Retinal pigment epithelial cell (primary cell): ENCODE measurements around the gene SCTR.

Source experiments
- DNase-seq: peaks from one replicate; pipeline ENCODE4 v3.0.0-alpha.2; 2010; ENCODE audit warnings: low read depth
- H3K4me3 ChIP-seq: 2 replicates; pipeline ENCODE4 v1.5.1; 2011; ENCODE audit warnings: mild to moderate bottlenecking, low read length, control low read depth, moderate library complexity
- TF ChIP-seq, protein P1 (sequence below): conservative IDR thresholded peaks from 2 replicates; pipeline ENCODE4 v1.5.1; 2011; ENCODE audit warnings: low read depth, low read length, control low read depth, inconsistent platforms

SCTR gene

GRCh38 chr2:119434664-119435063, 89.6 kb downstream of the SCTR start:
- TF ChIP-seq, protein P1, sequence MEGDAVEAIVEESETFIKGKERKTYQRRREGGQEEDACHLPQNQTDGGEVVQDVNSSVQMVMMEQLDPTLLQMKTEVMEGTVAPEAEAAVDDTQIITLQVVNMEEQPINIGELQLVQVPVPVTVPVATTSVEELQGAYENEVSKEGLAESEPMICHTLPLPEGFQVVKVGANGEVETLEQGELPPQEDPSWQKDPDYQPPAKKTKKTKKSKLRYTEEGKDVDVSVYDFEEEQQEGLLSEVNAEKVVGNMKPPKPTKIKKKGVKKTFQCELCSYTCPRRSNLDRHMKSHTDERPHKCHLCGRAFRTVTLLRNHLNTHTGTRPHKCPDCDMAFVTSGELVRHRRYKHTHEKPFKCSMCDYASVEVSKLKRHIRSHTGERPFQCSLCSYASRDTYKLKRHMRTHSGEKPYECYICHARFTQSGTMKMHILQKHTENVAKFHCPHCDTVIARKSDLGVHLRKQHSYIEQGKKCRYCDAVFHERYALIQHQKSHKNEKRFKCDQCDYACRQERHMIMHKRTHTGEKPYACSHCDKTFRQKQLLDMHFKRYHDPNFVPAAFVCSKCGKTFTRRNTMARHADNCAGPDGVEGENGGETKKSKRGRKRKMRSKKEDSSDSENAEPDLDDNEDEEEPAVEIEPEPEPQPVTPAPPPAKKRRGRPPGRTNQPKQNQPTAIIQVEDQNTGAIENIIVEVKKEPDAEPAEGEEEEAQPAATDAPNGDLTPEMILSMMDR, result no peak
- H3K4me3 ChIP-seq, result peak overlapping the region; percentile 3
- no peak for DNase-seq

DNA sequence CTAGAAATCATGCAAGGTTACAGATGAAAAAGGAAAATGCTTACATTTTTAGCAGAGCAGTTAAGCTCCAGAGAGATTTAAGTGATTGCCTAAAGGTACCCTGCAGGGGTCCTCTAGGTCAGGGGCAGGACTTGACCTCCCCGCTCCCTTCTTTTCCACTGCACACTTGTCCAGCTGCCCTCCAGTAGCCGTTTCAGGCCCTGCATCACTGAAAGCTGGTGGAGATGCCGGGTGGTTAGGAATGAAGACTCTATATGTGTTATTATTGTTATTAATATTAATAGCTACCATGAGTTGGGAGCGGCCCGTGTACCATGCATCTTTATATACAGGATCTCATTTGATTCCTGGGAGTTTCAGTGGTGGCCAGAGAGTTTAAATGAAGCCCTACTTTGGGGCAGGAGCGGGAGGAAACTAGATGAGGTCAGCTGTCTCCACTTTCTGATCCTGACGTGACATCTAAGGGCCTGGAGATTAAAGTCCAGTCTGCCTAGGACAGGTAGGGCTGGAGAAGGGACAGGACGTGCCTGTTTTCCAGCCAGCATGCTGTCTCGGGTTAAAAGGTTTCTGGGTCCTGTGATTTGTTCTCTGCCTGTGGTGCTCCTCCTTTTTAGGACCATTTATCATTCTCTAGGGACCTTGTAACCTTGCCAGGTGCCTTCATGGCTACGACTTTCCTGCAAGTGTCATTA, 90.5 kb downstream of the SCTR start:
- TF ChIP-seq, protein P1, result no peak
- H3K4me3 ChIP-seq, result peak overlapping the region; percentile 86
- no peak for DNase-seq

- no peak for DNase-seq
Measured at GRCh38 chr2:119432851-119433522, 91.3 kb downstream of the SCTR start.

DNA sequence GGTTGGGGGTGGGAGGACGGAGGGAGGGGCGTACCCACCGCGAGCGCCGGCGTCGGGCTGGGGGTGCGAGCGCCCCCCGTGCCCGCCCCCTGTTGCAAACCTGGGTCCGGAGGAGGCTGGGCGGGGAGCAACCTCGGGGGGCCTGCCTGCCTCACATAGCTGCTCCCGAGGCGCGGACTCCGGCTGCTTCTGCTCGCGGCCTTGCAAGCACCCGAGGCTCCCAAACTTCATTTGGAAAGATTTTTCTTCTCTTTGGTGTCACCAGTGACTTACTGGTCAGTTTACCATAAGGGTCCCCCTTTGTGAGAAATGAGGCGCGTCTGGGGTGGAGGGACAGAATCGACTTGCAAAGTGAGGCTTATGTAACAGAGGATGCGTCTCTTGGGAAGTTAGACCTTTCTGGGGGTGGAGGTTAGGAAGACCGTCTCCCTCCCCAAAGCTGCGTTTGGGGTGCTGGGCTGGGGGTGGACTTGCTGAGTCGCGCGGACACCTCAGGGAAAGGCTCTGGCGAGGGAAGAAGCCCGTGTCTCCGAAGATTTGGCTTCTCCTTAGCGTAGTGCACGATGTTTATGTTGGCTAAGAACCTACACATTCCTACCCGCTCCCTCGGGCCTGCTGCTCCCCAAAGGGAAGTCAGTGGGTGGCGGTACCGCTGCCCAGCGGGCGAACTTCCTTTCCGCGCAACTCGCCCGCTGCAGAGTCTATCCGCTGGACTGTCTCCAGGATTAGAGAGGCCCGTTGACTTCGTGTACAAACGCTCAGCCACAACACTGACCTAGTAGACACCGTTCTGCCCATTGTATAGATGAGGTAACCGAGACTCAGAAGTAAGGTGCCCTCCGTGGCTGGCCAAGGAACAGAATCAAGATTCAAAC, 92.1 kb downstream of the SCTR start:
- H3K4me3 ChIP-seq, result peak overlapping the region; percentile 86
- no peak for DNase-seq
- TF ChIP-seq, protein P1, result no peak

More at GRCh38 chr2:119432851-119433522, 91.3 kb downstream of the SCTR start:
- H3K4me3 ChIP-seq, result peak overlapping the region; percentile 86
- TF ChIP-seq, protein P1, result no peak

DNA sequence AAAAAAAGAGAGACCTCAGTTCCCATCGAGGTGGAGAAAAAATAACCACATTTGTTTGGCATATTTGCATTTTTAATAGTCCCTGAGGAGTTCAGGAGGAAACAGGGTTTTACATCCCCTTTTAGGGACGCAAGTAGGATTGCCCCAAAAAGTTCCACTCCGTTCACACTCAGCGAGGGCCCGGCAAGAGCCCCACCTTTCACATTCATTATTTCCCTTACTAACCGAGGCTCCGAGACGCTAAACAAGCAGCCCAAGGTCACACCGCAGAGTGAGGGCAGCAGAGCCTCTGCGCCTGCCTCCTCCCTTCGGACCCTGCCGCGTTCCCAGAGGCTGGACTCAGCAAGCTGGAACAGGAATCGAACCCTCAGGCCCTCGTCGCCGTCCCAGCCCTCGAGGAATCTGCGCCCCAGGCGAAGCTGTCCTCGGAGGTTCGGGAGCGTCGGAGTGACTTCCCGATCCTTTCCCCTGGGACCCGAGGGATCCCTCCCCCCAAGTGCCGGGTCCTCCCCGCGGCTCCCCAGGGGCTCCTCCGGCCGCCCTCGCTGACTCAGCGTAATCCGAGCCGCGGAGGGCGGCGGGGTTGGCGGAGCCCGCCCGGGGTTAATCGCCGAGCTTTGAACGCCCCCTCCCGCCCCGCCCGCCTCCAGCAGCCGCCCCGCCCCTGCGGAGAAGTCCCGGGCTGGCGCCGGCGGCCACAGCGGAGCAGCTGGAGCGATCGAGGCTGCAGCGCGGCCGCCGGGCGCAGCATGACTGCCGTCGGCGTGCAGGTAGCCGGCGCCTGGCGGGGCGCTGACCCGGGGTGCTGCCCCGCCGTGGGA, 92.9 kb downstream of the SCTR start, which contains the start of gene TMEM37:
TMEM37 (plus strand) TSS at position 700 of the 821 bp plus-strand sequence; CDS start at position 750, 50 bp downstream.
- peak within 1 kb of the TSS; percentile 86 for H3K4me3 ChIP-seq
- peak; percentile 61 for DNase-seq
- TF ChIP-seq, protein P1, result no peak

GRCh38 chr2:119430023-119430498, 94.2 kb downstream of the SCTR start:
- no peak for DNase-seq
- TF ChIP-seq, protein P1, result no peak

More at GRCh38 chr2:119430023-119430498, 94.2 kb downstream of the SCTR start:
- no peak overlapping the region for H3K4me3 ChIP-seq
